K562 (cell line): ENCODE data around the gene AP2A2.

Source experiments
- ETV6 ChIP-seq, 3 experiments: fragments of 150-350 bp in 1 of 3; sonication (generic) in 1 of 3; formaldehyde crosslinking in 1 of 3; IDR thresholded peaks; 2 replicates each; pipeline versions ENCODE4 v1.6.1 to v1.8.0; 2014 to 2022; ENCODE audit warnings: borderline replicate concordance in 2 of 3, low read depth in 2 of 3, antibody characterized with exemption in 1 of 3, low read length in 1 of 3, mild to moderate bottlenecking in 1 of 3, missing genetic modification reagents in 1 of 3
- NCOA2 ChIP-seq, 2 experiments: fragments of 450-650 bp; IDR thresholded peaks; 2 replicates each; pipeline ENCODE4 v1.6.1; 2018; ENCODE audit warnings: mild to moderate bottlenecking in 2 of 2, moderate library complexity in 1 of 2; ENCODE audit not compliant: partially characterized antibody in 2 of 2
- RB1 ChIP-seq: fragments of 450-650 bp; IDR thresholded peaks from 2 replicates; pipeline ENCODE4 v1.6.1; 2017; ENCODE audit warnings: low read depth, mild to moderate bottlenecking
- U2AF2 ChIP-seq: fragments of 200-400 bp; formaldehyde crosslinking; optimal IDR thresholded peaks from 2 replicates; pipeline ENCODE3; 2017; ENCODE audit warnings: low read depth, mild to moderate bottlenecking, low read length
- TF ChIP-seq, protein P1 (sequence below), 2 experiments: fragments of 450-650 bp; formaldehyde crosslinking in 1 of 2; IDR thresholded peaks; 2 replicates each; pipeline versions ENCODE4 v1.4.0 to v1.6.1; 2014 to 2020; ENCODE audit warnings: mild to moderate bottlenecking in 2 of 2, borderline replicate concordance in 1 of 2, low read depth in 1 of 2
- TF ChIP-seq, protein P2 (sequence below): sonication (generic); formaldehyde crosslinking; IDR thresholded peaks from 2 replicates; pipeline ENCODE4 v1.8.0; 2022; ENCODE audit warnings: missing genetic modification reagents, mild to moderate bottlenecking, borderline replicate concordance
- TF ChIP-seq, protein P3 (sequence below), 3 experiments: IDR thresholded peaks in 2 of 3; conservative IDR thresholded peaks in 1 of 3; 2 replicates each; pipeline ENCODE4 v1.5.1; 2011 to 2012; ENCODE audit warnings: low read length in 3 of 3, mild to moderate bottlenecking in 3 of 3, control low read depth in 2 of 3, improper control_type of control experiment in 1 of 3, inconsistent platforms in 1 of 3, low read depth in 1 of 3, mixed read lengths in 1 of 3, moderate library complexity in 1 of 3; ENCODE audit not compliant: insufficient read depth in 2 of 3
- TF ChIP-seq, protein P4 (sequence below), 2 experiments: fragments of 450-650 bp; IDR thresholded peaks; 2 replicates each; pipeline ENCODE4 v1.6.1; 2016

DNA sequence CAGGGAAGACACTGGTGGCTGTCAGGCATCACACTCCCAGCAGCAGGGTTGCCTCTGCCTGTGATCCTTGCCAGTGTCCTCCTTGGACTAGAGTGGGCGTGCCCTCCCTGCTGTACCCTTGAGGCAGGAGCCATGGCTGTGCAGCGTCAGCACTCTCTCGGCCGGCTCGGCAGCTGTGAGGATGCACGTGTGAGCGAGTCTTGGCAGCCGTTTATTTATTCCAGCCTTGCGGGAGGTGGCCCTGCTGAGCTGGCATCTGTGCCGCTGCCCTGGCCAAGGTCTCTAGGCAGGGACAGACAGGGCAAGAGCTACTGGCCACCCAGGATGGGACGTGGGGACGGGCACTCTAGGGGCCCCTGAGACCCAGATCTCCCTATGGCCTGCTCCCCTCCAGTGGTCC is 49.1 kb upstream of the AP2A2 start:
- TF ChIP-seq, protein P1, sequence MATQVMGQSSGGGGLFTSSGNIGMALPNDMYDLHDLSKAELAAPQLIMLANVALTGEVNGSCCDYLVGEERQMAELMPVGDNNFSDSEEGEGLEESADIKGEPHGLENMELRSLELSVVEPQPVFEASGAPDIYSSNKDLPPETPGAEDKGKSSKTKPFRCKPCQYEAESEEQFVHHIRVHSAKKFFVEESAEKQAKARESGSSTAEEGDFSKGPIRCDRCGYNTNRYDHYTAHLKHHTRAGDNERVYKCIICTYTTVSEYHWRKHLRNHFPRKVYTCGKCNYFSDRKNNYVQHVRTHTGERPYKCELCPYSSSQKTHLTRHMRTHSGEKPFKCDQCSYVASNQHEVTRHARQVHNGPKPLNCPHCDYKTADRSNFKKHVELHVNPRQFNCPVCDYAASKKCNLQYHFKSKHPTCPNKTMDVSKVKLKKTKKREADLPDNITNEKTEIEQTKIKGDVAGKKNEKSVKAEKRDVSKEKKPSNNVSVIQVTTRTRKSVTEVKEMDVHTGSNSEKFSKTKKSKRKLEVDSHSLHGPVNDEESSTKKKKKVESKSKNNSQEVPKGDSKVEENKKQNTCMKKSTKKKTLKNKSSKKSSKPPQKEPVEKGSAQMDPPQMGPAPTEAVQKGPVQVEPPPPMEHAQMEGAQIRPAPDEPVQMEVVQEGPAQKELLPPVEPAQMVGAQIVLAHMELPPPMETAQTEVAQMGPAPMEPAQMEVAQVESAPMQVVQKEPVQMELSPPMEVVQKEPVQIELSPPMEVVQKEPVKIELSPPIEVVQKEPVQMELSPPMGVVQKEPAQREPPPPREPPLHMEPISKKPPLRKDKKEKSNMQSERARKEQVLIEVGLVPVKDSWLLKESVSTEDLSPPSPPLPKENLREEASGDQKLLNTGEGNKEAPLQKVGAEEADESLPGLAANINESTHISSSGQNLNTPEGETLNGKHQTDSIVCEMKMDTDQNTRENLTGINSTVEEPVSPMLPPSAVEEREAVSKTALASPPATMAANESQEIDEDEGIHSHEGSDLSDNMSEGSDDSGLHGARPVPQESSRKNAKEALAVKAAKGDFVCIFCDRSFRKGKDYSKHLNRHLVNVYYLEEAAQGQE (IDR thresholded peaks at IDR 0.05; ENCODE audit: borderline replicate concordance) = no peak
- TF ChIP-seq, protein P1 (CRISPR knock-in tag; IDR thresholded peaks at IDR 0.05; ENCODE audit: low read depth) = no peak
- TF ChIP-seq NCOA2 (IDR thresholded peaks at IDR 0.05; ENCODE audit: partially characterized antibody in 2 of 2) = no peak
- TF ChIP-seq, protein P2, sequence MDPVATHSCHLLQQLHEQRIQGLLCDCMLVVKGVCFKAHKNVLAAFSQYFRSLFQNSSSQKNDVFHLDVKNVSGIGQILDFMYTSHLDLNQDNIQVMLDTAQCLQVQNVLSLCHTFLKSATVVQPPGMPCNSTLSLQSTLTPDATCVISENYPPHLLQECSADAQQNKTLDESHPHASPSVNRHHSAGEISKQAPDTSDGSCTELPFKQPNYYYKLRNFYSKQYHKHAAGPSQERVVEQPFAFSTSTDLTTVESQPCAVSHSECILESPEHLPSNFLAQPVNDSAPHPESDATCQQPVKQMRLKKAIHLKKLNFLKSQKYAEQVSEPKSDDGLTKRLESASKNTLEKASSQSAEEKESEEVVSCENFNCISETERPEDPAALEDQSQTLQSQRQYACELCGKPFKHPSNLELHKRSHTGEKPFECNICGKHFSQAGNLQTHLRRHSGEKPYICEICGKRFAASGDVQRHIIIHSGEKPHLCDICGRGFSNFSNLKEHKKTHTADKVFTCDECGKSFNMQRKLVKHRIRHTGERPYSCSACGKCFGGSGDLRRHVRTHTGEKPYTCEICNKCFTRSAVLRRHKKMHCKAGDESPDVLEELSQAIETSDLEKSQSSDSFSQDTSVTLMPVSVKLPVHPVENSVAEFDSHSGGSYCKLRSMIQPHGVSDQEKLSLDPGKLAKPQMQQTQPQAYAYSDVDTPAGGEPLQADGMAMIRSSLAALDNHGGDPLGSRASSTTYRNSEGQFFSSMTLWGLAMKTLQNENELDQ (CRISPR knock-in tag) = no peak
- TF ChIP-seq, protein P3, sequence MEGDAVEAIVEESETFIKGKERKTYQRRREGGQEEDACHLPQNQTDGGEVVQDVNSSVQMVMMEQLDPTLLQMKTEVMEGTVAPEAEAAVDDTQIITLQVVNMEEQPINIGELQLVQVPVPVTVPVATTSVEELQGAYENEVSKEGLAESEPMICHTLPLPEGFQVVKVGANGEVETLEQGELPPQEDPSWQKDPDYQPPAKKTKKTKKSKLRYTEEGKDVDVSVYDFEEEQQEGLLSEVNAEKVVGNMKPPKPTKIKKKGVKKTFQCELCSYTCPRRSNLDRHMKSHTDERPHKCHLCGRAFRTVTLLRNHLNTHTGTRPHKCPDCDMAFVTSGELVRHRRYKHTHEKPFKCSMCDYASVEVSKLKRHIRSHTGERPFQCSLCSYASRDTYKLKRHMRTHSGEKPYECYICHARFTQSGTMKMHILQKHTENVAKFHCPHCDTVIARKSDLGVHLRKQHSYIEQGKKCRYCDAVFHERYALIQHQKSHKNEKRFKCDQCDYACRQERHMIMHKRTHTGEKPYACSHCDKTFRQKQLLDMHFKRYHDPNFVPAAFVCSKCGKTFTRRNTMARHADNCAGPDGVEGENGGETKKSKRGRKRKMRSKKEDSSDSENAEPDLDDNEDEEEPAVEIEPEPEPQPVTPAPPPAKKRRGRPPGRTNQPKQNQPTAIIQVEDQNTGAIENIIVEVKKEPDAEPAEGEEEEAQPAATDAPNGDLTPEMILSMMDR (IDR thresholded peaks at IDR 0.05 in 2 of 3, conservative IDR thresholded peaks at IDR 0.05 in 1 of 3; ENCODE audit: insufficient read depth in 2 of 3, low read depth in 1 of 3, low read length in 3 of 3) = no peak
- TF ChIP-seq U2AF2 = no peak
- no peak for TF ChIP-seq RB1
- TF ChIP-seq, protein P4, sequence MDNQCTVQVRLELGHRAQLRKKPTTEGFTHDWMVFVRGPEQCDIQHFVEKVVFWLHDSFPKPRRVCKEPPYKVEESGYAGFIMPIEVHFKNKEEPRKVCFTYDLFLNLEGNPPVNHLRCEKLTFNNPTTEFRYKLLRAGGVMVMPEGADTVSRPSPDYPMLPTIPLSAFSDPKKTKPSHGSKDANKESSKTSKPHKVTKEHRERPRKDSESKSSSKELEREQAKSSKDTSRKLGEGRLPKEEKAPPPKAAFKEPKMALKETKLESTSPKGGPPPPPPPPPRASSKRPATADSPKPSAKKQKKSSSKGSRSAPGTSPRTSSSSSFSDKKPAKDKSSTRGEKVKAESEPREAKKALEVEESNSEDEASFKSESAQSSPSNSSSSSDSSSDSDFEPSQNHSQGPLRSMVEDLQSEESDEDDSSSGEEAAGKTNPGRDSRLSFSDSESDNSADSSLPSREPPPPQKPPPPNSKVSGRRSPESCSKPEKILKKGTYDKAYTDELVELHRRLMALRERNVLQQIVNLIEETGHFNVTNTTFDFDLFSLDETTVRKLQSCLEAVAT (IDR thresholded peaks at IDR 0.05) = no peak
- TF ChIP-seq ETV6 (IDR thresholded peaks at IDR 0.05; ENCODE audit: borderline replicate concordance in 1 of 2, low read depth in 2 of 2, low read length in 1 of 2) = no peak
- no peak for TF ChIP-seq ETV6 (CRISPR knock-in tag; IDR thresholded peaks at IDR 0.05; ENCODE audit: borderline replicate concordance)
